GM19035 (cell line): Measurements from ENCODE around the gene HORMAD2.

Experiments used
- ATAC-seq: cut with Tn5 transposase; IDR thresholded peaks from one replicate; pipeline ENCODE4 v1.9.1; 2021; ENCODE audit not compliant: unreplicated experiment

Gene HORMAD2

DNA sequence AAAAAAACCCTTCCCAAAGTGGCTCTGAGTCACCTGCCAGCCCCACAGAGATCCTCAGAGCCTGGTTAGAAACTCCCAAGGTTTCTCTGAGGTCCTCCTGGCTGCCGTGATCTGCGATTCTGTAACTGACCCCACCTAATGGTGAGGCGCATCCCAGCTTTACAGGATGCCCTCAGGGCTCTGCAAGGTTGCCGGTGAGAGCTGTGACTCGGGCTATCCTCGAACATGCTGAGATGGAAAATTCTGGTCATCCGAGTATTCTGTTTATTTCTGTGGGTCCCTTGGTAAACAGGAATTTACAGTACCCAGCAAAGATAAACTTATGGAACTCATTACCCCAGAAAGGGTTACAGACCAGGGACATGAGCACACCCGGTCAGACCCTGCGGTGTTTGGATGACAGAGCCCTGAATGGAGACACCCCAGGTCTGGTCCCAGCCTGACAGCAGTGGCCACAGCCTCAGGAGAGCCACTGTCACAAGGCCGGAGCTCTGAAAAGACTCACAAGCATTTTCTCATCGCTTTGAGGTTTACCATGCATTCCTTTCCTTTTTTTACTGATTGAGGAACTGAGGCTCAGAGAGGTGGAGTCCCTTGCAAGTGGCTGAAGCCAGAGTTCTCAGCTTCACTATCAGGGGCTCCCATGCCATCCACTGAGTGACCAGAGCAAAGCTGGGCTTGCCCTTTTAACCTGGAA lies 144.0 kb downstream of the HORMAD2 start:
- no peak for ATAC-seq

DNA sequence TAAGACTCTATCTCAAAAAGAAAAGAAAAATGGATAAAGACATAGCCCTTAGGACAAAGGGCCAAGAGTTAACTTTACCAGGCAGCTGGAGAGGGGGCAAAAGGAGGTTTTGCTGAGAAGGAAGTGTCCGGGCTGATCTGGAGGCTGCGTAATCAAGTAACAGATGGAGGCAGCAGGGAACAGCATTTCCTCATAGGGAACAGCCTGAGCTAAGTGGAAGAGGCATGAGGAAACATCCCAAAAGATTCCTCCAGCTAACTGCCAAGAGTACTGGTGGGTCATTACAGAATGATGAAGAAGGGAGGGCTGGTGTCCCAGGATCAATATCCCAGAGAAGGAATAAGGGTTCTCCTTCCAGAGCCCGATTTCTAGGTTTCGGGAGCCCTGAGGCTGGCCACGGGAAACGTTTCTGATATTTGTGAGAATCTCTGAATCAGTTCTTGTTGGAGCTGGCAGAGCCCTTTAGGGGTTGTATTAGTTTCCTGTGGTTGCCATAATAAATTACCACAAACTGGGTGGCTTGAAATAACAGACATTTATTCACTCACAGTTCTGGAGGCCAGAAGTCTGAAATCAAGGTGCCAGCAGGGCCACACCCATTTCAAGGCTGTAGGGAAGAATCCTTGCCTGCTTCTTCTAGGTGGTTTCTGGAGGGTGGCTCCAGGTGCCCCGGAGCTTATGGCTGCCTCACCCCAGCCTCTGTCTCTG lies 145.1 kb downstream of the HORMAD2 start:
- no peak for ATAC-seq

DNA sequence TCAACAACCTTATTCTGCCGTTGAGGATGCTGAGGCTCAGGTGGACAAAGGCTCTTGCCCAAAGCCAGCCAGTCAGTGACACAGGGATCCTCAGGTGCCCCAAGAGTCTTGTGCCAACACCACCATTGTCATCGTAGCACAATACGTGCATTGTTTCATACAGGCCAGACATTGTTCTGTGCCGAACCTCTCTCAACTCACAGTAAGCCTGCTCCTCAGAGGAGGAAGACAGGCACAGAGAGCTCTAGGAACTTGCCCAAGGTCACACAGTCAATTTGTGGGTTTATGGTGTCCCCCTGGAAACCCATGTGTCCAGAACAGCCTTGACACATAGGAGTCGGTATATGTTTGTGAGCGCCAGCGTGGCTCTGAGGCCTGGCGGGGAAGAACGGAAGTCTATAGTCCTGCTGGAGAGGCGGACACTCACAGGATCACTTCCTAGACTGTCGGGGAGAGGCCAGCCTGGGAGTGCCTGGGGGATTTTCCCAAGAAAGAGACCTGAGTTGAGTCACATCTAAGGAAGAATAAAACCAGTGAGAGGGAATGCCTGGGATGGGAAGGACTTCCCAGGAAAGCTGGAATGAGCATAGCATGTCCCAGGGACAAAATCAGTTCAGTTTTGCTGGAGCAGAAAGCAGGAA lies 146.0 kb downstream of the HORMAD2 start:
- no peak for ATAC-seq
